ENCODE measurements around the gene PTPN3.
"Not testable (repeated sequence)": the region's sequence is repeated elsewhere in the genome, so short reads cannot be mapped to it uniquely, and the experiment has no call there.

Gene PTPN3

GRCh38 chr9:109401169-109401989, 96.7 kb downstream of the PTPN3 start:
- DNase-seq (ENCODE audit: low read depth in 2 of 2): no peak

GRCh38 chr9:109399258-109399767, 98.8 kb downstream of the PTPN3 start:
- DNase-seq (ENCODE audit: low read depth in 2 of 2): no peak

- DNase-seq (ENCODE audit: low read depth in 2 of 2): no peak
Observed at GRCh38 chr9:109391176-109391575, 106.9 kb downstream of the PTPN3 start.

- DNase-seq (ENCODE audit: low read depth in 2 of 2): no peak
Observed at GRCh38 chr9:109387856-109388255, 110.3 kb downstream of the PTPN3 start.

- no peak for DNase-seq (ENCODE audit: low read depth in 2 of 2)
Observed at GRCh38 chr9:109387206-109387605, 110.9 kb downstream of the PTPN3 start.

- DNase-seq (ENCODE audit: low read depth in 2 of 2): no peak
Observed at GRCh38 chr9:109385499-109385898, 112.6 kb downstream of the PTPN3 start.

GRCh38 chr9:109383947-109384346, 114.2 kb downstream of the PTPN3 start:
- no peak for DNase-seq (ENCODE audit: low read depth in 2 of 2)

GRCh38 chr9:109383356-109383755, 114.8 kb downstream of the PTPN3 start:
- DNase-seq (ENCODE audit: low read depth in 2 of 2): no peak

GRCh38 chr9:109382585-109382984, 115.5 kb downstream of the PTPN3 start:
- no peak for DNase-seq (ENCODE audit: low read depth in 2 of 2)

- no peak for DNase-seq (ENCODE audit: low read depth in 2 of 2)
Observed at GRCh38 chr9:109382182-109382581, 115.9 kb downstream of the PTPN3 start.

GRCh38 chr9:109381011-109381729, 116.9 kb downstream of the PTPN3 start:
- DNase-seq (ENCODE audit: low read depth in 2 of 2): no peak

- no peak for DNase-seq (ENCODE audit: low read depth in 2 of 2)
Observed at GRCh38 chr9:109379513-109379912, 118.6 kb downstream of the PTPN3 start.

GRCh38 chr9:109378316-109378715, 119.8 kb downstream of the PTPN3 start:
- no peak for DNase-seq (ENCODE audit: low read depth in 2 of 2)

- DNase-seq (ENCODE audit: low read depth in 2 of 2): no peak
Observed at GRCh38 chr9:109372246-109372645, 125.9 kb downstream of the PTPN3 start.

- no peak for DNase-seq (ENCODE audit: low read depth in 2 of 2)
Observed at GRCh38 chr9:109371374-109371773, 126.7 kb downstream of the PTPN3 start.

GRCh38 chr9:109369285-109369684, 128.8 kb downstream of the PTPN3 start:
- no peak for DNase-seq (ENCODE audit: low read depth in 2 of 2)

- DNase-seq (ENCODE audit: low read depth in 2 of 2): no peak
Observed at GRCh38 chr9:109360771-109361170, 137.3 kb downstream of the PTPN3 start.

- not testable (repeated sequence) for DNase-seq (ENCODE audit: low read depth in 2 of 2)
Observed at GRCh38 chr9:109358968-109359603, 139.0 kb downstream of the PTPN3 start.

- no peak for DNase-seq (ENCODE audit: low read depth in 2 of 2)
Observed at GRCh38 chr9:109355564-109356297, 142.4 kb downstream of the PTPN3 start.

- no peak for DNase-seq (ENCODE audit: low read depth in 2 of 2)
Observed at GRCh38 chr9:109354190-109354589, 143.9 kb downstream of the PTPN3 start.

- no peak for DNase-seq (ENCODE audit: low read depth in 2 of 2)
Observed at GRCh38 chr9:109351032-109351431, 147.1 kb downstream of the PTPN3 start.

- DNase-seq (ENCODE audit: low read depth in 2 of 2): no peak
Observed at GRCh38 chr9:109349421-109349846, 148.7 kb downstream of the PTPN3 start.
